DMS79 (cell line): Measurements from ENCODE around the gene MGAM2.
"Not testable (repeated sequence)": the region's sequence is repeated elsewhere in the genome, so short reads cannot be mapped to it uniquely, and the experiment has no call there.

Experiments
- DNase-seq: peaks from one replicate; lab custom pipeline; 2025; lab: John Stamatoyannopoulos, UW

The MGAM2 gene

GRCh38 chr7:142111499-142111898, at the start of gene MGAM2:
MGAM2 (plus strand) TSS chr7:142111718; CDS start chr7:142116874, 5,156 bp downstream.
- no peak for DNase-seq

GRCh38 chr7:142063551-142064442, 47.7 kb upstream of the MGAM2 start:
- no peak for DNase-seq

- no peak for DNase-seq
These were observed 45.0 kb upstream of the MGAM2 start for GRCh38 chr7:142066536-142066935.

- no peak for DNase-seq
These were observed 33.8 kb upstream of the MGAM2 start for GRCh38 chr7:142077762-142078161.

GRCh38 chr7:142083605-142084004, 27.9 kb upstream of the MGAM2 start:
- DNase-seq = no peak

GRCh38 chr7:142085428-142085827, 26.1 kb upstream of the MGAM2 start:
- DNase-seq = no peak

GRCh38 chr7:142088022-142088714, 23.4 kb upstream of the MGAM2 start:
- no peak for DNase-seq

- no peak for DNase-seq
These were observed 22.5 kb upstream of the MGAM2 start for GRCh38 chr7:142089035-142089434.

GRCh38 chr7:142091961-142092360, 19.6 kb upstream of the MGAM2 start:
- DNase-seq = no peak

GRCh38 chr7:142094861-142095260, 16.7 kb upstream of the MGAM2 start:
- DNase-seq = no peak

- DNase-seq = no peak
These were observed 13.9 kb upstream of the MGAM2 start for GRCh38 chr7:142097571-142097970.

GRCh38 chr7:142098004-142098403, 13.5 kb upstream of the MGAM2 start:
- no peak for DNase-seq

GRCh38 chr7:142099347-142099746, 12.2 kb upstream of the MGAM2 start:
- not testable (repeated sequence) for DNase-seq

GRCh38 chr7:142100634-142101033, 10.9 kb upstream of the MGAM2 start:
- no peak for DNase-seq

GRCh38 chr7:142101794-142102193, 9.7 kb upstream of the MGAM2 start:
- not testable (repeated sequence) for DNase-seq

- DNase-seq = no peak
These were observed 6.7 kb upstream of the MGAM2 start for GRCh38 chr7:142104550-142105527.

GRCh38 chr7:142108728-142109505, 2.6 kb upstream of the MGAM2 start:
- no peak for DNase-seq

- DNase-seq = no peak
These were observed 1.4 kb upstream of the MGAM2 start for GRCh38 chr7:142110098-142110497.

GRCh38 chr7:142110638-142111037, 880 bp upstream of the MGAM2 start:
- DNase-seq = no peak

- no peak for DNase-seq
These were observed 568 bp downstream of the MGAM2 start for GRCh38 chr7:142112086-142112485.

GRCh38 chr7:142114207-142114606, 2.7 kb downstream of the MGAM2 start:
- no peak for DNase-seq
